H9 (cell line): ENCODE data around the gene WFIKKN1. TPM values are rescaled to one million over a fixed set of nuclear protein-coding genes. Genes with fewer than 3 reads are reported as not detected.

Experiments used
- DNase-seq: peaks from one replicate; pipeline ENCODE4 v3.0.0-alpha.2; 2017
- H2AFZ ChIP-seq: one replicate; pipeline ENCODE4 v1.6.1; 2013; ENCODE audit warnings: mild to moderate bottlenecking, low read length, control low read depth, moderate library complexity
- H2AK5ac ChIP-seq: 2 replicates; pipeline ENCODE4 v1.6.1; 2013; ENCODE audit warnings: low read length, control low read depth, mixed read lengths; ENCODE audit not compliant: insufficient read length
- H2BK120ac ChIP-seq: one replicate; pipeline ENCODE4 v1.6.1; 2013; ENCODE audit warnings: low read depth, mild to moderate bottlenecking, low read length, control low read depth, inconsistent platforms; ENCODE audit not compliant: poor library complexity, severe bottlenecking
- H2BK12ac ChIP-seq: 2 replicates; pipeline ENCODE4 v1.6.1; 2013; ENCODE audit warnings: low read length, control low read depth, mixed read lengths, low read depth; ENCODE audit not compliant: insufficient read length
- H2BK15ac ChIP-seq: 2 replicates; pipeline ENCODE4 v1.6.1; 2013; ENCODE audit warnings: low read depth, low read length, control low read depth
- H2BK20ac ChIP-seq: one replicate; pipeline ENCODE4 v1.6.1; 2013; ENCODE audit warnings: low read depth, mild to moderate bottlenecking, low read length, control low read depth, inconsistent platforms; ENCODE audit not compliant: poor library complexity, severe bottlenecking
- H2BK5ac ChIP-seq: 2 replicates; pipeline ENCODE4 v1.6.1; 2013; ENCODE audit warnings: low read length, control low read depth, mixed read lengths; ENCODE audit not compliant: insufficient read length
- H3K14ac ChIP-seq: 2 replicates; pipeline ENCODE4 v1.6.1; 2013; ENCODE audit warnings: low read length, control low read depth; ENCODE audit not compliant: insufficient read depth
- H3K18ac ChIP-seq: 2 replicates; pipeline ENCODE4 v1.6.1; 2013; ENCODE audit warnings: low read depth, mild to moderate bottlenecking, mixed read lengths, low read length, control low read depth; ENCODE audit not compliant: insufficient read length
- H3K23ac ChIP-seq: 2 replicates; pipeline ENCODE4 v1.6.1; 2013; ENCODE audit warnings: low read length, control low read depth, mixed read lengths, low read depth; ENCODE audit not compliant: insufficient read length
- H3K23me2 ChIP-seq: 2 replicates; pipeline ENCODE4 v1.6.1; 2013; ENCODE audit warnings: low read depth, mild to moderate bottlenecking, mixed read lengths, low read length, control low read depth; ENCODE audit not compliant: insufficient read length, poor library complexity, severe bottlenecking
- H3K27ac ChIP-seq: 2 replicates; pipeline ENCODE4 v1.5.1; 2013; ENCODE audit warnings: low read length, control low read depth, mixed read lengths, low read depth; ENCODE audit not compliant: insufficient read length
- H3K27me3 ChIP-seq: 2 replicates; pipeline ENCODE4 v1.6.1; 2013; ENCODE audit warnings: low read length, control low read depth, inconsistent platforms; ENCODE audit not compliant: insufficient read depth
- H3K4ac ChIP-seq: 2 replicates; pipeline ENCODE4 v1.6.1; 2013; ENCODE audit warnings: low read depth, mild to moderate bottlenecking, control low read depth, inconsistent platforms, low read length, moderate library complexity
- H3K4me1 ChIP-seq: 2 replicates; pipeline ENCODE4 v1.6.1; 2013; ENCODE audit warnings: low read length, control low read depth, inconsistent platforms; ENCODE audit not compliant: insufficient read depth
- H3K4me2 ChIP-seq: 2 replicates; pipeline ENCODE4 v1.6.1; 2013; ENCODE audit warnings: low read length, control low read depth, mixed read lengths; ENCODE audit not compliant: insufficient read length, insufficient read depth
- H3K56ac ChIP-seq: 2 replicates; pipeline ENCODE4 v1.6.1; 2013; ENCODE audit warnings: low read depth, mild to moderate bottlenecking, mixed read lengths, low read length, control low read depth; ENCODE audit not compliant: insufficient read length
- H3K79me1 ChIP-seq: 2 replicates; pipeline ENCODE4 v1.6.1; 2013; ENCODE audit warnings: low read depth, mild to moderate bottlenecking, moderate library complexity, low read length, control low read depth, inconsistent platforms; ENCODE audit not compliant: insufficient read depth, poor library complexity, severe bottlenecking
- H3K79me2 ChIP-seq: 2 replicates; pipeline ENCODE4 v1.6.1; 2013; ENCODE audit warnings: low read length, control low read depth, inconsistent platforms; ENCODE audit not compliant: insufficient read depth
- H3K9ac ChIP-seq: 2 replicates; pipeline ENCODE4 v1.6.1; 2013; ENCODE audit warnings: low read length, control low read depth, mixed read lengths; ENCODE audit not compliant: insufficient read length; ENCODE audit errors: extremely low read depth
- H3K9me3 ChIP-seq: one replicate; pipeline ENCODE4 v1.6.1; 2013; ENCODE audit warnings: low read depth, low read length, inconsistent platforms; ENCODE audit not compliant: control insufficient read depth
- H3T11ph ChIP-seq: one replicate; pipeline ENCODE4 v1.6.1; 2013; ENCODE audit warnings: mild to moderate bottlenecking, low read length, control low read depth, inconsistent platforms
- H4K20me1 ChIP-seq: one replicate; pipeline ENCODE4 v1.6.1; 2013; ENCODE audit not compliant: control insufficient read depth, insufficient read length, insufficient read depth
- H4K5ac ChIP-seq: 2 replicates; pipeline ENCODE4 v1.6.1; 2013; ENCODE audit warnings: low read depth, mild to moderate bottlenecking, mixed read lengths, low read length, control low read depth; ENCODE audit not compliant: insufficient read length
- H4K8ac ChIP-seq: replicated peaks from 2 replicates; pipeline ENCODE4 v1.6.1; 2013; ENCODE audit warnings: low read length, control low read depth, mixed read lengths, low read depth; ENCODE audit not compliant: insufficient read length
- H4K91ac ChIP-seq: 2 replicates; pipeline ENCODE4 v1.6.1; 2013; ENCODE audit warnings: low read depth, mild to moderate bottlenecking, moderate library complexity, mixed read lengths, low read length, control low read depth; ENCODE audit not compliant: insufficient read length
- H3K27ac Mint-ChIP-seq, 3 experiments: 2 replicates in 2 of 3; 3 replicates in 1 of 3; pipeline ENCODE4 v1.8.0; 2020 to 2021; ENCODE audit warnings: mixed read lengths in 3 of 3, mild to moderate bottlenecking in 1 of 3, moderate library complexity in 1 of 3
- H3K27me3 Mint-ChIP-seq: 2 replicates; pipeline ENCODE4 v1.8.0; 2021; ENCODE audit warnings: low read depth, mild to moderate bottlenecking, moderate library complexity, mixed read lengths
- H3K36me3 Mint-ChIP-seq, 3 experiments: 2 replicates in 2 of 3; 3 replicates in 1 of 3; pipeline ENCODE4 v1.8.0; 2020 to 2021; ENCODE audit warnings: low read depth in 3 of 3, mixed read lengths in 3 of 3; ENCODE audit not compliant: insufficient read depth in 1 of 3
- H3K4me1 Mint-ChIP-seq, 2 experiments: 2 replicates each; pipeline ENCODE4 v1.8.0; 2020; ENCODE audit warnings: mixed read lengths in 2 of 2
- H3K4me3 Mint-ChIP-seq, 2 experiments: 2 replicates in 1 of 2; 3 replicates in 1 of 2; pipeline ENCODE4 v1.8.0; 2020 to 2021; ENCODE audit warnings: mild to moderate bottlenecking in 2 of 2, mixed read lengths in 2 of 2, moderate library complexity in 1 of 2
- H3K9me3 Mint-ChIP-seq, 2 experiments: 2 replicates in 1 of 2; 3 replicates in 1 of 2; pipeline ENCODE4 v1.8.0; 2020; ENCODE audit warnings: mild to moderate bottlenecking in 2 of 2, mixed read lengths in 2 of 2, moderate library complexity in 1 of 2
- WGBS: extraction: QIAGEN DNeasy Blood & Tissue Kit; methylation state at CpG from one replicate; pipeline ENCODE4 v1.1.7; 2013; ENCODE audit warnings: missing lambda C conversion rate, low lambda C conversion rate, mixed read lengths; ENCODE audit not compliant: insufficient read length; ENCODE audit errors: extremely low coverage; 5-methylcytosine and 5-hydroxymethylcytosine counted together
- total RNA-seq: library from RNA; stranded (reverse); gene quantifications from 2 replicates; pipeline ENCODE4 v1.2.1, GENCODE V29; 2021
- TF ChIP-seq, protein P1 (sequence below): fragments of 200-600 bp; sonication (generic); conservative IDR thresholded peaks from 3 replicates; pipeline ENCODE4 v1.8.0; 2021; ENCODE audit warnings: antibody characterized with exemption, mild to moderate bottlenecking

Gene WFIKKN1
- total RNA-seq, 1 experiment from 2014 or later: 8.3 TPM

- peak; percentile 71 for DNase-seq
- no peaks in the 10 kb centered on the region for H3K9me3 Mint-ChIP-seq
- Histone ChIP-seq H3K79me2 (no peaks in the 10 kb centered on the region), H2AFZ (no peak overlapping the region), H3K23ac (no peak overlapping the region), H3K4me1 (no peaks in the 10 kb centered on the region), H3K4ac (no peak overlapping the region), H3K4me2 (peak overlapping the region; percentile 43), H3K14ac (no peak overlapping the region; the same call in 1 of the 2 replicates), H3K23me2 (peaks cover 9% of the 10 kb centered on the region), H2BK15ac (no peak overlapping the region), H3T11ph (no peak overlapping the region), H2BK12ac (no peak overlapping the region), H3K27me3 (no peaks in the 10 kb centered on the region), H4K91ac (no peak overlapping the region), H3K9me3 (no peaks in the 10 kb centered on the region), H3K18ac (no peak overlapping the region), H2BK20ac (no peak overlapping the region), H3K27ac (no peak overlapping the region), H4K8ac (no peak overlapping the region), H2BK5ac (no peak overlapping the region), H2BK120ac (no peak overlapping the region), H4K5ac (no peak overlapping the region), H4K20me1 (no peaks in the 10 kb centered on the region), H3K9ac (peak overlapping the region; percentile 23), H2AK5ac (no peak overlapping the region), H3K79me1 (no peaks in the 10 kb centered on the region), H3K56ac (no peak overlapping the region)
- TF ChIP-seq, protein P1, sequence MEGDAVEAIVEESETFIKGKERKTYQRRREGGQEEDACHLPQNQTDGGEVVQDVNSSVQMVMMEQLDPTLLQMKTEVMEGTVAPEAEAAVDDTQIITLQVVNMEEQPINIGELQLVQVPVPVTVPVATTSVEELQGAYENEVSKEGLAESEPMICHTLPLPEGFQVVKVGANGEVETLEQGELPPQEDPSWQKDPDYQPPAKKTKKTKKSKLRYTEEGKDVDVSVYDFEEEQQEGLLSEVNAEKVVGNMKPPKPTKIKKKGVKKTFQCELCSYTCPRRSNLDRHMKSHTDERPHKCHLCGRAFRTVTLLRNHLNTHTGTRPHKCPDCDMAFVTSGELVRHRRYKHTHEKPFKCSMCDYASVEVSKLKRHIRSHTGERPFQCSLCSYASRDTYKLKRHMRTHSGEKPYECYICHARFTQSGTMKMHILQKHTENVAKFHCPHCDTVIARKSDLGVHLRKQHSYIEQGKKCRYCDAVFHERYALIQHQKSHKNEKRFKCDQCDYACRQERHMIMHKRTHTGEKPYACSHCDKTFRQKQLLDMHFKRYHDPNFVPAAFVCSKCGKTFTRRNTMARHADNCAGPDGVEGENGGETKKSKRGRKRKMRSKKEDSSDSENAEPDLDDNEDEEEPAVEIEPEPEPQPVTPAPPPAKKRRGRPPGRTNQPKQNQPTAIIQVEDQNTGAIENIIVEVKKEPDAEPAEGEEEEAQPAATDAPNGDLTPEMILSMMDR: peak; percentile 75
- peaks cover 2 to 12% of the 10 kb centered on the region in 2 experiments; a peak in 3 of 4 replicates for H3K4me1 Mint-ChIP-seq
- H3K27me3 Mint-ChIP-seq: no peaks in the 10 kb centered on the region; the same call in 1 of the 2 replicates
- H3K4me3 Mint-ChIP-seq: peak overlapping the region; percentile 74 to 84
- no CpG with 5 or more reads among the region's 24 CpGs for WGBS
- H3K36me3 Mint-ChIP-seq: peaks cover 2 to 15% (median 4%) of the 10 kb centered on the region in 3 experiments; a peak in 4 of 7 replicates
- H3K27ac Mint-ChIP-seq: peak overlapping the region in 1 of 3 experiments; percentile 83; a peak in 1 of 7 replicates
Observed at GRCh38 chr16:648071-648780, 17.4 kb downstream of the WFIKKN1 start.
